GM21381 (cell line): Measurements from ENCODE around the gene ABO.
"Not testable (repeated sequence)": the region's sequence is repeated elsewhere in the genome, so short reads cannot be mapped to it uniquely, and the experiment has no call there.

Experiments used
- ATAC-seq: cut with Tn5 transposase; IDR thresholded peaks from one replicate; pipeline ENCODE4 v1.9.1; 2021; ENCODE audit warnings: mild to moderate bottlenecking, moderate library complexity; ENCODE audit not compliant: unreplicated experiment

Gene ABO

GRCh38 chr9:133264235-133264764, 10.7 kb downstream of the ABO start:
- ATAC-seq: no peak

DNA sequence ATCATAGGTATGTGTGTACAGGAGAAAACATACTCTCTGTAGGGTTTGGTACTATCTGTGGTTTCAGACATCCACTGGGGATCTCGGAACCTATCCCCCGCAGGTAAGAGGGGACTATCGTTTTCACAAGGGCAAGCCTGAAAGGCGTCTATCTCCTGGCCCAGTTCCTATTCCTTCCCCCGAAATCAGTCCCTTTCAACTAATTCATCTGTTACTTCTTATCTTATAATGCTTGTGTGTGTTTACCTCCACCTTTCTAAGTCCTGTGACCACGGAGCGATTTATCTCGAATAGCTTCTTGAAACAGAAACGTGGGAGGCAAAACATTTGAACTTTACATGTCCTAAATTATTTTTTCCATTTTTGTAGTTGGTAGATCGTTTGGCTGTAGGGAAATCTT, 11.4 kb downstream of the ABO start:
- no peak for ATAC-seq

DNA sequence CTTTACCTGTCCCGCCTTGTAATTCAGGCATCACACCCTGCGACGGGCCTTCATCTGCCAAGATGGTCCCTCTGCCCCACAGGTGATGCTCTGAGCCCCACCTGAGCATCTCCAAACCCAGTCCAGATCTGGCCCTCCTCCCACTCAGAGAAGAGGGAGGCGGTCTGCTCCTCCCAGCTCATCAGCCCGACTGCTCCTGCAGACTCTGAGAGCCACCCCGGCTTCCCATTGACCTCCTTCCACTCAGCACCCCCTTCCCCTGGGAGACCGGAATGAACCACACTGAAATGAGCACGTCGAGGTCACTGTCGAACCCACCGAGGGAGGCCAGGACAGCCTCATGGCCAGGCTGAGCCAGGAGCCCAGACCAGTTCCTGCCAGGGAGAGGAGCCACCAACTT, 12.8 kb downstream of the ABO start:
- ATAC-seq: no peak

DNA sequence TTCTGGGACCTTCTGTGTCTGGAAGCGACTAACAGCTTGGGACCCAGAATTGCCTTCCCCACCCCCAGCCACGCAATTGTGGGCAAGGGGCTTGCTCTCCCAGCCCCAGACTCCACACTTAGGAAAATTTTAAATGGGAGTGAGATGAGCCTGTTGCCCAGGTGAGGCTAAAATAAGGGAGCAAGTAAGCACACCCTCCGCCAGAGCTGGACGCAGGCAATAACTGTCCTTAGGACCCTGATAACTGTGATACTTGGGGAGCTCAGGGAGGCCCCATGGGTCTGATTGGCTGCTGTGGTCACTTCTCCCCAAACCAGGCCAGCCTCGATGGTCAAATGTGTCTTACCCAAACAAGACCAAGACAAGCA, 13.3 kb downstream of the ABO start:
- no peak for ATAC-seq

- ATAC-seq: no peak
Measured at GRCh38 chr9:133261103-133261752, 13.8 kb downstream of the ABO start.

DNA sequence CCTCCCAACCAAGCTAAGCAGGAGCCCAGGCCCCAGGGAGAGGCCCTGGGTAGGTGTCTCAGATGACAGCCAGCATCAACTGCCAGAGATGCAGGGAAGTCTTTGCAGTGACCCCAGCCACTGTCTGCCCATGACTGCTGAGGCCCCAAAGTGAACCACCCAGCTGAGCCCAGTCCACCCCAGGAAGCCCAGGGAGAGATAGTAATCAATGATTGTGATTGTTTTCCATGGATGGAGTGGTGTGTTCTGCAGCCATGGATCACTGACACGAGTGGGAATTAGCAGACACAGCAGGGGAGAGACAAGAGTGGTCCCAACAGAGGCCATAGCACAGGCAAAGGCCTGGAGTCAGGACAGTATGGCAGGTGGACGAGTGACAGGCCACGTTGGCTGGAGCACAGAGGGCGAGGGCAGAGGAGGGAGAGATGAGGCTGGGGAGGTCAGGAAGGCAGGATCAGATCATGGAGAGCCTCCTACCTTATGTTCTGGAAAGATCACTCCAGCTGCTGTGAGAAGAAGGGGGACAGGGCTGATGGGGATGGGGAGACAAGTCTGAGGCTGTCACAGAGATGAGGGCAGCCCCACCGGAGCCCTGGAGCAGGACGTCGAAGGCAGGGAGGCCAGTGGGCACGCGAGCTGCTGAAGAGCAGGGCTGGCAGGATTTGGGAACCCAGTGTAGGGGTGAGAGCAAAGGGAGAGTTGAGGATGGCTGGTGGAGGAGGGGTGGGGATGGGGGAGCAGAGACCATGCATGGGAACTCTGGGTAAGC, 14.5 kb downstream of the ABO start:
- no peak for ATAC-seq

DNA sequence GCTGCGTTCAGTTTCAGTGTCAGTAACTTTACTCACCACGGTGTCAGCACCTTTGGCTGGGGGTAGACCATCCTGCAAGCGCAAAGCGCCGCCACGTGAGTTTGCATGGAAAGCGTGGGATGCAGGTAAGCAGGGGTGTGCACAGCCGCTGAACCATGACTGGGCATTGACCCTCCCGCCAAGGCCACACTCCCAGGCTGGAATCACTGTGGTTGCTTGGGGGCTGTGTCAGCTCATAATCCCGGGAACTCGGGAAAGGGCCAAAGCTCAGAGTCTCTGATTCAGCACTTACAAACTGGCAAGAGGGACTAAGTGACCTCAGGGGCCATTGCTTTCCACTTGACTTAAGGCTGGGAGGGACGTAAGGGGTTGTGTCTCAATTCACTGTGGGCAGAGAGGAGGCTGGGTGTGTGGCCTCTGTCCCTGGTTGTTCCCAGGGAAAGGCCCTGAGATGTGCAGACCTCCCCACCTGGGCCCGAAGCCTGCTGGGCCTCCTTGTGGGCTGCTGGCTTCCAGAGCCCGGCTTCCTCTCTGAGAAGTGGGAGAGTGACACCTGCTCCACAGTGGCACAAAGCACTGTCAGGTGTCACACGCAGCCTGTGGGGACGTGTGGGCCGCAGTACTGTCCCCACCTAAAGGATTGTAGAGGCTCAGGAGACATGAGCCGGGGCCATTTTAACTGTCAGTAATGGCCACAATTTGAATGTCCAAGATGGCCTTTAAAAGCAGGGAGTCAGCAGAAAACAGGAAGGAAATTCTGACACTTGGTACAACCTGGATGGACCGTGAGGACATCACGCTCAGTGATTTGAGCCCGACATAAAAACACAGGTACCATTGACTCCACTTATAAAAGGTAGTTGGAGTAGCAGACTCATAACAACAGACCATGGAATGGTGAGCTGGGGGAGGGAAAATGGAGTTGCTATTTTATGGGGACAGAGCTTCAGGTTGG, 16.7 kb downstream of the ABO start:
- ATAC-seq: no peak

DNA sequence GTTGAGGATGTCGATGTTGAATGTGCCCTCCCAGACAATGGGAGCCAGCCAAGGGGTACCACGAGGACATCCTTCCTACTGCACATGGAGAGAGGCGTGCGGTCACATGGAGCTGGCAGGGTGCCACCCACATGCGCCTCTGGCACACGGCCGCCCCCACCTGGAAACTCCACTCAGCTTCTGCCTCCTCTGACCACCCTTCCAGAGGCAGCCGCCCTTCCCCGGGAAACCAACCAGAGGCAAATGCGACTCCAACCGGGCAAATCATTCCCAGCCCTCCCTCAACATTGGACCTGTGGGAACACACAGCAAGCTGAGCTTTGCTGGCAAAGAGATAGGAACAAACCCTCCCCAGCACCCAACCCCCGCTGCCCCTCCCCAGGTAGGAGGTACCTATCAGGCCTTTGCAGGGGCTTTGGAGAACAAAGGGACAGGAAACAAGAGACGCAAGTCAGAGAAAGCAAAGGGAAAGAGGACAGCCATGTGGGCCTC, 17.5 kb downstream of the ABO start:
- ATAC-seq: no peak

DNA sequence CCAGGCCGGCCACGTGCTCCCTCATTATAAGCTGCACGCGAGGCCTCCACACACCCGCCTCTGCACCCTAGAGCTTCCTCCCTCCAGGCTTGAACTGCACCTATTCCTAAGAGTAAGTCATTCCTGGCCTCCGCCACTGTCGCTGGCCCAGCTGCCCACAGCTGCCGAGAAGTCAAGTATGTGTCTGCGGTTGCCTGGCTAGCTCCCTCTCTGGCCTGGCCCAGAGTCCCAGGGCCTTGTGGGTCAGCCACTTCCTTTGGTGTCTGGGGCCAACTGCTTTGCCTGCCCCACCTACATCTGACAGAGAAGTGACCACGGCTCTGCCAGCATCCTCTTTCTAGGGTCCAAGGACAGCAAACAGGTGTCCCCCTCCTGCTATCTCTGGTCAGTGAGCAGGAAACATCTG, 18.3 kb downstream of the ABO start:
- no peak for ATAC-seq

DNA sequence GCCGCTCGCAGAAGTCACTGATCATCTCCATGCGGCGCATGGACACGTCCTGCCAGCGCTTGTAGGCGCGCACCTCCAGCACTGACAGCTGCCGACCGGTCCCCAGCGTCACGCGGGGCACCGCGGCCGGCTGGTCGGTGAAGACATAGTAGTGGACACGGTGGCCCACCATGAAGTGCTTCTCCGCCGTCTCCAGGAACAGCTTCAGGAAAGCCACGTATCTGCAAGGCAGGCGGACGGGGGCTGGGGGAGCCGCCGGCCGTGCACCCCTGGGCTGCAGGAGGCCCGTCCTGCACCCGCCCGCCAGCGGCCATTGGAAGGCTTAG, 18.9 kb downstream of the ABO start:
- ATAC-seq: no peak

- no peak for ATAC-seq
Measured at GRCh38 chr9:133255371-133256135, 19.4 kb downstream of the ABO start.

DNA sequence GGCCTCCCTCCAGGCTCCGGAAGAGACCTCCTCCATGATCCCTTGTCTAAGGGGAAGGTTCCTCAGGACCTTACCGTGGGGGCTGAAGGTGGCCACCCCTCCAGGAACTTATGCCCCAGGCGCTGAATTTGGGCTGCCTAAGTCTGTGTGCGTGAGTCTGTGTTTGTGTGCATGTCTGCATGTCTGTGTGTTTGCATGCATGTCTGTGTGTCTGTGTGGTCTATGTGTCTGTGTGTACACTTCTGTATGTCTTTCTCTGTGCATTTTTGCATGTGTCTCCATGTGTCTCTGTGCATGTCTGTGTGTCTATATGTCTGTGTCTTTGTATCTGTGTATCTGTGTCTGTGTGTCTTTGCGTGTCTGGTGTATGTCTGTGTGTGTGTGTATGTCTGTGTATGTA, 20.5 kb downstream of the ABO start:
- ATAC-seq: no peak

DNA sequence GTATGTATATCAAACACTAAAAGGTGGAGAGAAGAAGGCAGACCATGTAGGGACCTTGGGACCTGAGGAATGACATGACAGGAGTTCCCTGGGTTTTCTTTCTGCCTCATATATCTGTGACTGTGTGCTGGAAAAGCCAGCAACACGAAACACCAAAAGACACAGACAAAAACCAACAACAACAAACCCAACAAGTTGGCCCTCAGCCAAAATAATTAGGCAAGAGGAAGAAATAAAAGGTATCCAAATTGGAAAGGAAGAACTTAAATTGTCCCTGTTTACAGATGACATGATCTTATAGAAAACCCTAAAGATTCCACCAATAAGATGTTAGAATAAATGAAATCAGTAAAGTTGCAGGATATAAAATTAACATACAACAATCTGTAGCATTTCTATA, 21.7 kb downstream of the ABO start:
- no peak for ATAC-seq

DNA sequence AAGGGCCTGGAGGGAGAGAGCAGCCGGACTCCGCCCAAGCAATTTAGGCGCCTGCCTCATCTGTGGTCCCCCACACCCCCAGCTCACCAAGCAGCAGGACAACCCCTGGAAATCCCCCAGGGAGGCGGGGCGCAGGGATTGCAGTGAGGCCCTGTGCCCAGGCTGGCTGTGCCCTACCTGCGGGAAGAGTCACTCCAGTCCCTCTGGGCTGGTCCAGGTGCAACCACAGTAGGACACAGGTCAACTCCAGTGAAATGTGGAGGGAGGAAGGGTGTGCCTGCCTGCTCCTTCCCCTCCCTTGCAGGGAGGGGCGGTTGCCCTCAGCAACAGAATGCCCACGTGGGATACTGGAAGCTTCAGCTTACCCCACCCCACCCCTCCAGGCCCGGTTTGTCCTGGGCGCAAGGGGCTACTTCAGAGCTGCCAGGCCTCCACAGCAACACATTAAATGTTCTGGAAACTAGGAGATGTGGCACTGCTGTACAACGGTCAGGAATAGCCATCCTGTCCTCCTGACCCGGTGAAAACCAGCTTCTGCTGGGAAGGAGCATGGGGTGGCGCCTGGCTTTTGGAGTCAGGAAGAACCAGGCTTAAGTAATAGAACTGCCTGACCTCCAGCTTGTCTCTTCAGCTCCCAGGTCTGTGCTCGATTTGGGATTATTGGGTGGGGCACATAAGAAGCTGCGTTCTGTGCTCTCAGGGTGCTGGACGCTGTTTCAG, 22.5 kb downstream of the ABO start:
- no peak for ATAC-seq

DNA sequence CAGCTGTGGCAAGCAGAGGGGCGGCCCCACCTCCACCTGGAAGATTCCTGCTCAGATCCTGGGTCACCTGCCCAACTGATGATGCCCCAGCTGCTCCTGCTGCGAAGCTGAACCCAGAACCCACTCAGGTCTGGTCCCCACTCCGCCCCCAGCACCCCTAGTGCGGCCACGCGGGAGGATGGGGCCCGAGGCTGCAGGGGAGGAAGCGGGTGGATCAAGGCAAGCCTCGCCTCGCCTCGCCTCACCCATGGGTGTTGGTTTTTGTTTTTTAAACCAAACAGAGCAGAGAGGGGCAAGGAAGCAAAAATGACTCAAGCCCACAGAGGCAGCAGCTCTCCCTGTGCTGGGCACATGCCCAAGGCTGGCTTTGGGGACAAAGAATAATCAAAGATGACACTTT, 23.2 kb downstream of the ABO start:
- ATAC-seq: no peak

DNA sequence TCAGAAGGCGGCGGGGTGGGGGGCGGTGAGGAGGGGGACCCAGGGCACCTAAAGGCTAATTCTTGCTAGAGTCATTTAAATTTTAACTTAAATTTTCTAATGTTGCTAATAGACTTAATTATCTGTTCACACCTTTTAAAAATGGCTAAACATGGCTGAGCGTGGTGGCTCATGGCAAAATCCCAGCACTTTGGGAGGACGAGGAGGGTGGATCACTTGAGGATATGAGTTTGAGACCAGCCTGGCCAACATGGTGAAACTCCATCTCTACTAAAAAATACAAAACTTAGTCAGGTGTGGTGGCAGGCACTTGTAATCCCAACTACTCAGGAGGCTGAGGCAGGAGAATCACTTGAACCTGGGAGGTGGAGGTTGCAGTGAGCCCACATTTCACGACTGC, 23.8 kb downstream of the ABO start:
- ATAC-seq: not testable (repeated sequence)

DNA sequence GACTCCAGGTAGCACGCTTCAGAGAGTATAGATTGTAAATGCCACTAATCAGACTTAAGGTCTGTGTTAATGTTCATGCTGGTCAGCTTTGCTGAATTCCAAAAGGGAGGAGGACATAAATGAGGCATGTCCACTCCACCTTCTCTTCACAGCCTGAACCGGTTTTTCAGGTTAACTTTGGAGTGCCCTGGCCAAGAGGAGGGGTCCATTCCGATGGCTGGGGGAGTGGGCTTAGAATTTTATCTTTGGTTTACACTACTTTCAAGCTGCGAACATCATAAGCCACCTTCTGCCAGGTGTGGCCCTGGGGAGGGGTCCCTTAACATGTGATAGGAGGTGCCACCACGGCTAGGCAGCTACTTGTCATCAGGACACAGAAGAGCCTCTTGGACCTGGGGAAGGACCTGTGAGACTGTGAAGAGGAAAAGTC, 24.2 kb downstream of the ABO start:
- ATAC-seq: no peak

DNA sequence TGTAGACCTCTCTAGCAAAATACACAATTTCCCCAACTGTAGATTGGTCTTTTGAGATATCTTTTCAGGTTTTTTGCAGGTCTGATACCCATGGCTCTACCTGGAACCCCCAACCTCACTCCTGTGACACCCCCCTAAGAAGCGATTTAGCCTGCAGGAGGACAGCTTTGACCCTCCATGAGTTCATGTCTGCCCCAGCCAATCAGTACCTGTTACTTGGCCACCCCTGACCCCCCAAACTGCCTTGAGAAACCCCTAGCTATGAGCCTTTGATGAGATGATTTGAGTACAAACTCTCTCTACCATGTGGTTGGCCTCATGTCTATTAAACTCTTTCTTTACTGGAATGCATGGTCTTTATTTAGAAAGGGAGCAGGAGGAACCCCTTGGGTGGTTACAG, 25.7 kb downstream of the ABO start:
- ATAC-seq: no peak

- no peak for ATAC-seq
Measured at GRCh38 chr9:133248726-133249295, 26.2 kb downstream of the ABO start.

GRCh38 chr9:133247632-133248031, 27.4 kb downstream of the ABO start:
- no peak for ATAC-seq
